Measurements from ENCODE around the gene HSPA8. TPM values are rescaled to one million over a fixed set of nuclear protein-coding genes. Genes with fewer than 3 reads are reported as not detected.

HSPA8 gene
- total and polyA plus RNA-seq, 2 of the 13 experiments (the other 11 are each of a cell fraction or from before 2014, with no cell fraction given), result 936 to 2,151 TPM

DNA sequence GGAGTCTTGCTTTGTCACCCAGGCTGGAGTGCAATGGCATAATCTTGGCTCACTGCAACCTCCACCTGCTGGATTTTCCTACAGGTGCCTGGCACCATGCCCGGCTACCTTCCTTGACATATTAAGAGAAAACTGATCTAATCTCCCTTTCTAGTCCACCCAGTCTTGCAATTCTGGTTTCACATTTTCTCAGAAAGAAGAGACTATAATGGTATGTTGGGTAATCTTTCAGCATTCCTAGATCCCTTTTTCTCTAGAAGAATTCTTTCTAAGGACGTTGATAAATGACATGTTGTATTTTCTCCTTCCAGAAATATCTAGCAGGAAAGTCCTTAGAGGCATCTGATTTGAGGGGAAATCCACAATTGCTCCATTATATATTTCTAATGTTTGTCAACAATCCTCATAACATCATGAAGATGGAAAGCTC is 10.4 kb upstream of the HSPA8 start:
- 73% methylated on average over 2 of the region's 2 CpGs for WGBS (ENCODE audit: low lambda C conversion rate)
- Histone ChIP-seq H3K4me1 (ENCODE audit: insufficient read depth, low read length) (no peaks in the 10 kb centered on the region), H3K27ac (ENCODE audit: extremely low read length, insufficient read depth, low read length) (no peak overlapping the region), H3K9ac (ENCODE audit: insufficient read depth, low read depth, low read length) (no peak overlapping the region), H3K79me2 (ENCODE audit: insufficient read depth, low read length) (no peaks in the 10 kb centered on the region), H2AFZ (ENCODE audit: low read length) (no peak overlapping the region), H3K9me3 (ENCODE audit: low read length) (no peaks in the 10 kb centered on the region), H3K36me3 (replicated peaks in 1 of 2; ENCODE audit: control insufficient read depth in 1 of 2, insufficient read depth in 2 of 2, low read length in 2 of 2) (no peaks in the 10 kb centered on the region), H3K4me3 (replicated peaks in 1 of 3; ENCODE audit: insufficient read depth in 1 of 3, low read depth in 2 of 3, low read length in 3 of 3) (no peak overlapping the region), H4K20me1 (ENCODE audit: insufficient read depth, low read length) (no peaks in the 10 kb centered on the region), H3K4me2 (ENCODE audit: low read depth, low read length) (no peak overlapping the region), H3K27me3 (ENCODE audit: control insufficient read depth in 1 of 2, insufficient read depth in 2 of 2, low read length in 2 of 2) (no peaks in the 10 kb centered on the region)
- ChIA-PET CTCF (ENCODE audit: low intra/inter-chr PET ratio, low total read pairs) (no interaction called here), POLR2A (no interaction called here)
- FAIRE-seq (no peak), ATAC-seq (no peak), DNase-seq (ENCODE audit: low spot score) (no peak)
- no TSS peak for BruUV-seq (replicated peaks)
- in situ Hi-C loops (cut with HindIII; ENCODE audit: extremely low pct_ligation_motif_present, low pct_unique_long_range_greater_than_20kb), result no loop called here
- intact Hi-C loops (cut with micrococcal nuclease; ENCODE audit: unreplicated experiment), result no loop called here
- TF ChIP-seq, protein P1, sequence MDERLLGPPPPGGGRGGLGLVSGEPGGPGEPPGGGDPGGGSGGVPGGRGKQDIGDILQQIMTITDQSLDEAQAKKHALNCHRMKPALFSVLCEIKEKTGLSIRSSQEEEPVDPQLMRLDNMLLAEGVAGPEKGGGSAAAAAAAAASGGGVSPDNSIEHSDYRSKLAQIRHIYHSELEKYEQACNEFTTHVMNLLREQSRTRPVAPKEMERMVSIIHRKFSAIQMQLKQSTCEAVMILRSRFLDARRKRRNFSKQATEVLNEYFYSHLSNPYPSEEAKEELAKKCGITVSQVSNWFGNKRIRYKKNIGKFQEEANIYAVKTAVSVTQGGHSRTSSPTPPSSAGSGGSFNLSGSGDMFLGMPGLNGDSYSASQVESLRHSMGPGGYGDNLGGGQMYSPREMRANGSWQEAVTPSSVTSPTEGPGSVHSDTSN (CRISPR knock-in tag; IDR thresholded peaks at IDR 0.05), result no peak
- TF ChIP-seq KMT2B (CRISPR knock-in tag; IDR thresholded peaks at IDR 0.05) (no peak), ZNF557 (CRISPR knock-in tag; IDR thresholded peaks at IDR 0.05) (no peak), TBX3 (IDR thresholded peaks at IDR 0.05; ENCODE audit: borderline replicate concordance) (no peak), ZFY (CRISPR knock-in tag; IDR thresholded peaks at IDR 0.05) (no peak)
- TF ChIP-seq, protein P2, sequence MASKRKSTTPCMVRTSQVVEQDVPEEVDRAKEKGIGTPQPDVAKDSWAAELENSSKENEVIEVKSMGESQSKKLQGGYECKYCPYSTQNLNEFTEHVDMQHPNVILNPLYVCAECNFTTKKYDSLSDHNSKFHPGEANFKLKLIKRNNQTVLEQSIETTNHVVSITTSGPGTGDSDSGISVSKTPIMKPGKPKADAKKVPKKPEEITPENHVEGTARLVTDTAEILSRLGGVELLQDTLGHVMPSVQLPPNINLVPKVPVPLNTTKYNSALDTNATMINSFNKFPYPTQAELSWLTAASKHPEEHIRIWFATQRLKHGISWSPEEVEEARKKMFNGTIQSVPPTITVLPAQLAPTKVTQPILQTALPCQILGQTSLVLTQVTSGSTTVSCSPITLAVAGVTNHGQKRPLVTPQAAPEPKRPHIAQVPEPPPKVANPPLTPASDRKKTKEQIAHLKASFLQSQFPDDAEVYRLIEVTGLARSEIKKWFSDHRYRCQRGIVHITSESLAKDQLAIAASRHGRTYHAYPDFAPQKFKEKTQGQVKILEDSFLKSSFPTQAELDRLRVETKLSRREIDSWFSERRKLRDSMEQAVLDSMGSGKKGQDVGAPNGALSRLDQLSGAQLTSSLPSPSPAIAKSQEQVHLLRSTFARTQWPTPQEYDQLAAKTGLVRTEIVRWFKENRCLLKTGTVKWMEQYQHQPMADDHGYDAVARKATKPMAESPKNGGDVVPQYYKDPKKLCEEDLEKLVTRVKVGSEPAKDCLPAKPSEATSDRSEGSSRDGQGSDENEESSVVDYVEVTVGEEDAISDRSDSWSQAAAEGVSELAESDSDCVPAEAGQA (IDR thresholded peaks at IDR 0.05; ENCODE audit: low read depth), result no peak
- TF ChIP-seq, protein P2 (CRISPR knock-in tag; IDR thresholded peaks at IDR 0.05; ENCODE audit: borderline replicate concordance), result no peak
- TF ChIP-seq, protein P3, sequence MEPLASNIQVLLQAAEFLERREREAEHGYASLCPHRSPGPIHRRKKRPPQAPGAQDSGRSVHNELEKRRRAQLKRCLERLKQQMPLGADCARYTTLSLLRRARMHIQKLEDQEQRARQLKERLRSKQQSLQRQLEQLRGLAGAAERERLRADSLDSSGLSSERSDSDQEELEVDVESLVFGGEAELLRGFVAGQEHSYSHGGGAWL (CRISPR knock-in tag; IDR thresholded peaks at IDR 0.05), result no peak
- TF ChIP-seq, protein P4, sequence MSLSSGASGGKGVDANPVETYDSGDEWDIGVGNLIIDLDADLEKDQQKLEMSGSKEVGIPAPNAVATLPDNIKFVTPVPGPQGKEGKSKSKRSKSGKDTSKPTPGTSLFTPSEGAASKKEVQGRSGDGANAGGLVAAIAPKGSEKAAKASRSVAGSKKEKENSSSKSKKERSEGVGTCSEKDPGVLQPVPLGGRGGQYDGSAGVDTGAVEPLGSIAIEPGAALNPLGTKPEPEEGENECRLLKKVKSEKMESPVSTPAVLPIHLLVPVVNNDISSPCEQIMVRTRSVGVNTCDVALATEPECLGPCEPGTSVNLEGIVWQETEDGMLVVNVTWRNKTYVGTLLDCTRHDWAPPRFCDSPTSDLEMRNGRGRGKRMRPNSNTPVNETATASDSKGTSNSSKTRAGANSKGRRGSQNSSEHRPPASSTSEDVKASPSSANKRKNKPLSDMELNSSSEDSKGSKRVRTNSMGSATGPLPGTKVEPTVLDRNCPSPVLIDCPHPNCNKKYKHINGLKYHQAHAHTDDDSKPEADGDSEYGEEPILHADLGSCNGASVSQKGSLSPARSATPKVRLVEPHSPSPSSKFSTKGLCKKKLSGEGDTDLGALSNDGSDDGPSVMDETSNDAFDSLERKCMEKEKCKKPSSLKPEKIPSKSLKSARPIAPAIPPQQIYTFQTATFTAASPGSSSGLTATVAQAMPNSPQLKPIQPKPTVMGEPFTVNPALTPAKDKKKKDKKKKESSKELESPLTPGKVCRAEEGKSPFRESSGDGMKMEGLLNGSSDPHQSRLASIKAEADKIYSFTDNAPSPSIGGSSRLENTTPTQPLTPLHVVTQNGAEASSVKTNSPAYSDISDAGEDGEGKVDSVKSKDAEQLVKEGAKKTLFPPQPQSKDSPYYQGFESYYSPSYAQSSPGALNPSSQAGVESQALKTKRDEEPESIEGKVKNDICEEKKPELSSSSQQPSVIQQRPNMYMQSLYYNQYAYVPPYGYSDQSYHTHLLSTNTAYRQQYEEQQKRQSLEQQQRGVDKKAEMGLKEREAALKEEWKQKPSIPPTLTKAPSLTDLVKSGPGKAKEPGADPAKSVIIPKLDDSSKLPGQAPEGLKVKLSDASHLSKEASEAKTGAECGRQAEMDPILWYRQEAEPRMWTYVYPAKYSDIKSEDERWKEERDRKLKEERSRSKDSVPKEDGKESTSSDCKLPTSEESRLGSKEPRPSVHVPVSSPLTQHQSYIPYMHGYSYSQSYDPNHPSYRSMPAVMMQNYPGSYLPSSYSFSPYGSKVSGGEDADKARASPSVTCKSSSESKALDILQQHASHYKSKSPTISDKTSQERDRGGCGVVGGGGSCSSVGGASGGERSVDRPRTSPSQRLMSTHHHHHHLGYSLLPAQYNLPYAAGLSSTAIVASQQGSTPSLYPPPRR (CRISPR knock-in tag; IDR thresholded peaks at IDR 0.05; ENCODE audit: borderline replicate concordance), result no peak
